K562 (cell line): ENCODE measurements around the gene ARHGEF38.

Source experiments
- CBX1 ChIP-seq: sonication (generic); IDR thresholded peaks from 2 replicates; pipeline ENCODE4 v1.6.1; 2016; ENCODE audit warnings: antibody characterized with exemption, low read depth, mild to moderate bottlenecking
- GTF2F1 ChIP-seq: IDR thresholded peaks from 2 replicates; pipeline ENCODE4 v1.6.1; 2011; ENCODE audit warnings: low read depth, low read length, improper control_type of control experiment
- HDAC6 ChIP-seq: IDR thresholded peaks from 2 replicates; pipeline ENCODE4 v1.6.1; 2012; ENCODE audit warnings: low read depth, mild to moderate bottlenecking, control low read depth, inconsistent platforms, low read length, moderate library complexity
- HDGF ChIP-seq: fragments of 450-650 bp; IDR thresholded peaks from 2 replicates; pipeline ENCODE4 v1.6.1; 2016
- NFIC ChIP-seq: fragments of 450-650 bp; IDR thresholded peaks from 2 replicates; pipeline ENCODE4 v1.6.1; 2017; ENCODE audit warnings: mild to moderate bottlenecking, inconsistent platforms
- NFYB ChIP-seq: IDR thresholded peaks from 2 replicates; pipeline ENCODE4 v1.6.1; 2011; ENCODE audit warnings: mild to moderate bottlenecking, moderate library complexity; ENCODE audit not compliant: insufficient read length; ENCODE audit errors: extremely low read depth
- RFX5 ChIP-seq: IDR thresholded peaks from 2 replicates; pipeline ENCODE4 v1.6.1; 2011; ENCODE audit warnings: low read depth, mild to moderate bottlenecking, improper control_type of control experiment, low read length
- TAF1 ChIP-seq: IDR thresholded peaks from 2 replicates; pipeline ENCODE4 v1.6.1; 2011; ENCODE audit warnings: mild to moderate bottlenecking, low read length, moderate library complexity; ENCODE audit not compliant: insufficient read depth, control insufficient read depth, severe bottlenecking; ENCODE audit errors: extremely low read depth
- ZNF830 ChIP-seq: fragments of 250-450 bp; sonication (Bioruptor Pico); IDR thresholded peaks from 2 replicates; pipeline ENCODE4 v1.5.0; 2021; ENCODE audit warnings: mild to moderate bottlenecking
- ZZZ3 ChIP-seq: fragments of 450-650 bp; IDR thresholded peaks from 2 replicates; pipeline ENCODE4 v1.6.1; 2016; ENCODE audit warnings: antibody characterized with exemption, mild to moderate bottlenecking, moderate library complexity

DNA sequence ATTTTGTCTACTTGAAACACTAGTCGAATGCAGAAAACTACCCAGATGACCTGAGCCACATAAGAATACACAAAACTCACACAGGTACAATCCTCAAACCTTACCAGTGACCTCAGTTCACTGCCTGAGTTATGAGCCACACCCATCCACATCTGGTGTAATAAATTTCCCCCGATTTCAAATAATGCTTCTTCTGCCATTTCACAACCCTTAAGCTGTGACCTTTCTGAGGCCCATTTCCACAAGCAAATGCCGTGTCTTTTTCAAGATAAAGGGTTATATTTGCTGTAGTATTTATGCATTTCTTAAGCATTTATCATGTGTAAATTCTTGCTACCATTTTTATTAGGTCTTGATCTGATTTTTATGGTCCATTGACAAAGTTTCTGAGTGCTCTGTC lies 1.8 kb upstream of the ARHGEF38 start:
- TF ChIP-seq GTF2F1 (no peak), HDGF (no peak), RFX5 (no peak), NFYB (no peak), CBX1 (no peak), TAF1 (no peak), ZZZ3 (no peak), HDAC6 (no peak), NFIC (no peak), ZNF830 (no peak)
